HCT116 (cell line): ENCODE measurements around the gene ZMYM1. TPM values are rescaled to one million over a fixed set of nuclear protein-coding genes. Genes with fewer than 3 reads are reported as not detected.

Source experiments
- ATAC-seq: fragments of 200-7000 bp; cut with Tn5 transposase; 2 replicates; pipeline ENCODE4 v1.9.1; 2020; ENCODE audit warnings: mild to moderate bottlenecking, moderate library complexity
- BruUV-seq: library from RNA; stranded (reverse); fragments of 400-500 nt; replicated peaks from 2 replicates; lab custom pipeline; 2021; lab: Mats Ljungman, UMichigan
- CTCF ChIA-PET: fragments of 300-600 bp; sonication (Branson Sonifier 250); formaldehyde crosslinking; loops from one replicate; lab custom pipeline; 2021; ENCODE audit warnings: antibody characterized with exemption; lab: Charles Lee
- POLR2A ChIA-PET: fragments of 300-600, 350-600 bp; sonication (Branson Sonifier 250); formaldehyde crosslinking; loops from one replicate; lab custom pipeline; 2021; ENCODE audit warnings: antibody characterized with exemption; lab: Charles Lee
- RAD21 ChIA-PET, 2 experiments: fragments of 300-600 bp; sonication (Branson Sonifier 250); formaldehyde crosslinking; loops; one replicate each; lab custom pipeline; 2023; ENCODE audit warnings: low total read pairs in 2 of 2; ENCODE audit not compliant: uncharacterized antibody in 2 of 2, unreplicated experiment in 2 of 2, low non-redundant PET in 1 of 2; lab: Charles Lee
- DNase-seq: peaks from one replicate; pipeline ENCODE4 v3.0.0-alpha.2; 2010; ENCODE audit warnings: low read depth, low spot score
- H2AFZ ChIP-seq: fragments of 200-600 bp; shearing (Covaris generic), sonication (generic); 2 replicates; pipeline ENCODE4 v1.6.1; 2017; ENCODE audit warnings: low read depth, mixed run types, mixed read lengths, antibody characterized with exemption, low read length; ENCODE audit not compliant: poor library complexity, severe bottlenecking
- H3K27ac ChIP-seq: 2 replicates; pipeline ENCODE4 v1.5.1; 2012; ENCODE audit warnings: low read depth, low read length
- H3K27me3 ChIP-seq: fragments of 200-600 bp; sonication (generic); 2 replicates; pipeline ENCODE4 v1.6.1; 2016; ENCODE audit warnings: mixed run types, low read length, mixed read lengths; ENCODE audit not compliant: insufficient read depth
- H3K36me3 ChIP-seq, 2 experiments: fragments of 200-500 bp in 1 of 2; fragments of 200-600 bp in 1 of 2; sonication (Bioruptor generic) in 1 of 2; sonication (generic) in 1 of 2; 2 replicates each; pipeline versions ENCODE4 v1.5.1 to v1.6.1; 2014 to 2016; ENCODE audit warnings: low read length in 2 of 2, inconsistent platforms in 1 of 2, mixed read lengths in 1 of 2, mixed run types in 1 of 2; ENCODE audit not compliant: insufficient read depth in 2 of 2, control insufficient read depth in 1 of 2
- H3K4me1 ChIP-seq, 2 experiments: fragments of 200-600 bp in 1 of 2; sonication (generic) in 1 of 2; 2 replicates each; pipeline versions ENCODE4 v1.5.1 to v1.6.1; 2012 to 2017; ENCODE audit warnings: low read length in 2 of 2, inconsistent platforms in 1 of 2, mild to moderate bottlenecking in 1 of 2, mixed read lengths in 1 of 2, mixed run types in 1 of 2, moderate library complexity in 1 of 2; ENCODE audit not compliant: insufficient read depth in 2 of 2, control insufficient read depth in 1 of 2
- H3K4me2 ChIP-seq: fragments of 200-600 bp; sonication (generic); 2 replicates; pipeline ENCODE4 v1.6.1; 2017; ENCODE audit warnings: mixed run types, low read length, mixed read lengths
- H3K4me3 ChIP-seq, 2 experiments: fragments of 200-600 bp in 1 of 2; sonication (generic) in 1 of 2; replicated peaks in 1 of 2; 2 replicates each; pipeline ENCODE4 v1.5.1; 2011 to 2016; ENCODE audit warnings: low read length in 2 of 2, control low read depth in 1 of 2, low read depth in 1 of 2, mild to moderate bottlenecking in 1 of 2, mixed read lengths in 1 of 2, mixed run types in 1 of 2
- H3K79me2 ChIP-seq: fragments of 200-600 bp; sonication (generic); 2 replicates; pipeline ENCODE4 v1.6.1; 2017; ENCODE audit warnings: mild to moderate bottlenecking, mixed run types, low read length, moderate library complexity, mixed read lengths; ENCODE audit not compliant: insufficient read depth
- H3K9ac ChIP-seq: fragments of 200-600 bp; sonication (generic); 2 replicates; pipeline ENCODE4 v1.6.1; 2016; ENCODE audit warnings: low read length, mixed read lengths
- H3K9me2 ChIP-seq: fragments of 200-600 bp; sonication (generic), shearing (Covaris generic); 2 replicates; pipeline ENCODE4 v1.6.1; 2017; ENCODE audit warnings: mixed run types, mild to moderate bottlenecking, moderate library complexity; ENCODE audit not compliant: insufficient read depth
- H3K9me3 ChIP-seq, 2 experiments: fragments of 200-500 bp in 1 of 2; fragments of 200-600 bp in 1 of 2; sonication (Bioruptor generic) in 1 of 2; sonication (generic) in 1 of 2; 2 replicates each; pipeline ENCODE4 v1.6.1; 2014 to 2017; ENCODE audit warnings: low read length in 2 of 2, mixed read lengths in 2 of 2, inconsistent platforms in 1 of 2, low read depth in 1 of 2, mild to moderate bottlenecking in 1 of 2, mixed run types in 1 of 2, moderate library complexity in 1 of 2; ENCODE audit not compliant: control insufficient read depth in 1 of 2, insufficient read depth in 1 of 2
- H4K20me1 ChIP-seq: fragments of 200-600 bp; sonication (generic), shearing (Covaris generic); 2 replicates; pipeline ENCODE4 v1.6.1; 2017; ENCODE audit warnings: mixed run types, mild to moderate bottlenecking, moderate library complexity; ENCODE audit not compliant: insufficient read depth
- CBX3 ChIP-seq: IDR thresholded peaks from 2 replicates; pipeline ENCODE4 v1.6.1; 2012; ENCODE audit warnings: low read depth
- CEBPB ChIP-seq: IDR thresholded peaks from 2 replicates; pipeline ENCODE4 v1.6.1; 2012; ENCODE audit warnings: low read depth
- CTCF ChIP-seq, 3 experiments: fragments of 200-600 bp in 1 of 3; sonication (generic) in 1 of 3; IDR thresholded peaks in 2 of 3; conservative IDR thresholded peaks in 1 of 3; 2 replicates each; pipeline ENCODE4 v1.5.1; 2012 to 2017; ENCODE audit warnings: low read depth in 2 of 3, low read length in 2 of 3, antibody characterized with exemption in 1 of 3, borderline replicate concordance in 1 of 3, control low read depth in 1 of 3, mild to moderate bottlenecking in 1 of 3, mixed read lengths in 1 of 3, mixed run types in 1 of 3, moderate library complexity in 1 of 3; ENCODE audit not compliant: insufficient read depth in 1 of 3
- EGR1 ChIP-seq: IDR thresholded peaks from 2 replicates; pipeline ENCODE4 v1.6.1; 2012; ENCODE audit warnings: low read depth
- EZH2phosphoT487 ChIP-seq: fragments of 200-600 bp; IDR thresholded peaks from 2 replicates; pipeline ENCODE4 v1.6.1; 2018; ENCODE audit warnings: antibody characterized with exemption, borderline replicate concordance
- FOSL1 ChIP-seq: IDR thresholded peaks from 2 replicates; pipeline ENCODE4 v1.6.1; 2012; ENCODE audit warnings: low read depth
- JUND ChIP-seq: IDR thresholded peaks from 2 replicates; pipeline ENCODE4 v1.6.1; 2012
- MAX ChIP-seq: IDR thresholded peaks from 2 replicates; pipeline ENCODE4 v1.6.1; 2012
- POLR2A ChIP-seq: IDR thresholded peaks from 2 replicates; pipeline ENCODE4 v1.7.0; 2011; ENCODE audit warnings: borderline replicate concordance; ENCODE audit not compliant: insufficient read depth, insufficient read length; ENCODE audit errors: extremely low read depth
- POLR2AphosphoS5 ChIP-seq: IDR thresholded peaks from 2 replicates; pipeline ENCODE4 v1.6.1; 2011; ENCODE audit warnings: mild to moderate bottlenecking, low read depth, low read length, moderate library complexity
- RAD21 ChIP-seq: IDR thresholded peaks from 2 replicates; pipeline ENCODE4 v1.6.1; 2012; ENCODE audit warnings: low read depth, mild to moderate bottlenecking
- SIN3A ChIP-seq: IDR thresholded peaks from 2 replicates; pipeline ENCODE4 v1.6.1; 2012; ENCODE audit warnings: low read depth
- SP1 ChIP-seq: IDR thresholded peaks from 2 replicates; pipeline ENCODE4 v1.6.1; 2012; ENCODE audit warnings: low read depth
- SRF ChIP-seq: IDR thresholded peaks from 2 replicates; pipeline ENCODE4 v1.6.1; 2012; ENCODE audit warnings: low read depth
- TCF7L2 ChIP-seq: IDR thresholded peaks from 2 replicates; pipeline ENCODE4 v1.7.0; 2011; ENCODE audit warnings: borderline replicate concordance, inconsistent platforms; ENCODE audit not compliant: insufficient read depth, insufficient read length; ENCODE audit errors: extremely low read depth
- YY1 ChIP-seq: IDR thresholded peaks from 2 replicates; pipeline ENCODE4 v1.6.1; 2011; ENCODE audit warnings: low read length, low read depth, moderate library complexity, mild to moderate bottlenecking; ENCODE audit not compliant: insufficient replicate concordance; ENCODE audit errors: extremely low read depth
- ZBTB33 ChIP-seq: IDR thresholded peaks from 2 replicates; pipeline ENCODE4 v1.6.1; 2011; ENCODE audit warnings: mild to moderate bottlenecking, low read length, moderate library complexity; ENCODE audit not compliant: insufficient replicate concordance; ENCODE audit errors: extremely low read depth
- ZFX ChIP-seq: fragments of 450-650 bp; IDR thresholded peaks from 2 replicates; pipeline ENCODE4 v1.6.1; 2017
- ZNF274 ChIP-seq: fragments of 200-500 bp; sonication (Bioruptor generic); IDR thresholded peaks from 2 replicates; pipeline ENCODE4 v1.6.1; 2014; ENCODE audit warnings: mild to moderate bottlenecking, low read depth, low read length, inconsistent platforms
- intact Hi-C: fragments of 100-400 bp; cut with micrococcal nuclease; formaldehyde crosslinking; loops from 2 replicates; pipeline ENCODE4 v1.10.0; 2022
- total RNA-seq: library from RNA; stranded (reverse); gene quantifications from one replicate; pipeline ENCODE4 v1.2.1, GENCODE V29; 2021; ENCODE audit not compliant: unreplicated experiment

Gene ZMYM1
- total RNA-seq, 1 experiment from 2014 or later, result 37.6 TPM

GRCh38 chr1:35062518-35063196 lies 16.5 kb upstream of the ZMYM1 start:
- RAD21 ChIA-PET, result no interaction called here
- POLR2A ChIA-PET, result no interaction called here
- Histone ChIP-seq H3K9me3 (no peaks in the 10 kb centered on the region), H3K4me3 (no peak overlapping the region), H3K79me2 (no peaks in the 10 kb centered on the region), H3K27ac (no peak overlapping the region), H4K20me1 (no peaks in the 10 kb centered on the region), H3K4me2 (no peak overlapping the region), H3K9ac (no peak overlapping the region), H3K4me1 (peaks cover 0 to 3% of the 10 kb centered on the region in 2 experiments; a peak in 1 of 4 replicates), H3K36me3 (no peaks in the 10 kb centered on the region), H2AFZ (no peak overlapping the region), H3K27me3 (no peaks in the 10 kb centered on the region), H3K9me2 (no peaks in the 10 kb centered on the region)
- DNase-seq (no peak), ATAC-seq (no peak)
- intact Hi-C loops, result no loop called here
- BruUV-seq, result no TSS peak
- CTCF ChIA-PET, result no interaction called here
- TF ChIP-seq SIN3A (no peak), CBX3 (no peak), CTCF (IDR thresholded peaks at IDR 0.05 in 2 of 3, conservative IDR thresholded peaks at IDR 0.05 in 1 of 3; ENCODE audit: borderline replicate concordance in 1 of 3, insufficient read depth in 1 of 3, low read depth in 2 of 3, low read length in 2 of 3) (no peak), RAD21 (no peak), MAX (no peak), SRF (no peak), ZNF274 (no peak), JUND (no peak), EGR1 (no peak), TCF7L2 (no peak), ZBTB33 (no peak), CEBPB (no peak), SP1 (no peak), FOSL1 (no peak), ZFX (no peak), EZH2phosphoT487 (no peak), YY1 (no peak), POLR2AphosphoS5 (no peak), POLR2A (no peak)
